ENCODE data around the gene ATE1. TPM values are rescaled to one million over a fixed set of nuclear protein-coding genes. Genes with fewer than 3 reads are reported as not detected.

ATE1 gene
- total RNA-seq, 1 donor from 2014 or later, result 27.6 TPM

GRCh38 chr10:121818599-121818998 lies 109.2 kb downstream of the ATE1 start:
- Mint-ChIP-seq H3K36me3 (ENCODE audit: low read depth) (peaks cover 5% of the 10 kb centered on the region), H3K9me3 (no peaks in the 10 kb centered on the region), H3K27ac (ENCODE audit: unreplicated experiment) (no peak overlapping the region), H3K4me3 (no peak overlapping the region), H3K27me3 (ENCODE audit: low read depth) (no peaks in the 10 kb centered on the region), H3K4me1 (no peaks in the 10 kb centered on the region)
- DNase-seq (ENCODE audit: low read depth, low spot score), result no peak
- TF ChIP-seq CTCF (conservative IDR thresholded peaks at IDR 0.05), result no peak

- Mint-ChIP-seq H3K4me1 (no peaks in the 10 kb centered on the region), H3K4me3 (no peak overlapping the region), H3K36me3 (ENCODE audit: low read depth) (peaks cover 5% of the 10 kb centered on the region), H3K27ac (ENCODE audit: unreplicated experiment) (no peak overlapping the region), H3K9me3 (no peaks in the 10 kb centered on the region), H3K27me3 (ENCODE audit: low read depth) (no peaks in the 10 kb centered on the region)
- no peak for TF ChIP-seq CTCF (conservative IDR thresholded peaks at IDR 0.05)
- no peak for DNase-seq (ENCODE audit: low read depth, low spot score)
These were observed 111.6 kb downstream of the ATE1 start for GRCh38 chr10:121816197-121816596.

GRCh38 chr10:121813857-121814256 lies 114.0 kb downstream of the ATE1 start:
- no peaks in the 10 kb centered on the region for H3K9me3 Mint-ChIP-seq
- no peak for TF ChIP-seq CTCF (conservative IDR thresholded peaks at IDR 0.05)

GRCh38 chr10:121813211-121813815 lies 114.5 kb downstream of the ATE1 start:
- no peak for TF ChIP-seq CTCF (conservative IDR thresholded peaks at IDR 0.05)
- Mint-ChIP-seq H3K36me3 (ENCODE audit: low read depth) (peaks cover 5% of the 10 kb centered on the region), H3K27me3 (ENCODE audit: low read depth) (no peaks in the 10 kb centered on the region), H3K4me1 (no peaks in the 10 kb centered on the region), H3K9me3 (no peaks in the 10 kb centered on the region), H3K4me3 (no peak overlapping the region), H3K27ac (ENCODE audit: unreplicated experiment) (no peak overlapping the region)
- no peak for DNase-seq (ENCODE audit: low read depth, low spot score)

More at GRCh38 chr10:121813857-121814256, 114.0 kb downstream of the ATE1 start:
- Mint-ChIP-seq H3K27ac (ENCODE audit: unreplicated experiment) (no peak overlapping the region), H3K36me3 (ENCODE audit: low read depth) (peaks cover 5% of the 10 kb centered on the region), H3K27me3 (ENCODE audit: low read depth) (no peaks in the 10 kb centered on the region), H3K4me3 (no peak overlapping the region), H3K4me1 (no peaks in the 10 kb centered on the region)
- no peak for DNase-seq (ENCODE audit: low read depth, low spot score)

- Mint-ChIP-seq H3K4me3 (no peak overlapping the region), H3K27ac (ENCODE audit: unreplicated experiment) (no peak overlapping the region), H3K9me3 (no peaks in the 10 kb centered on the region), H3K36me3 (ENCODE audit: low read depth) (peaks cover 4% of the 10 kb centered on the region), H3K4me1 (no peaks in the 10 kb centered on the region), H3K27me3 (ENCODE audit: low read depth) (no peaks in the 10 kb centered on the region)
- TF ChIP-seq CTCF (conservative IDR thresholded peaks at IDR 0.05), result no peak
- no peak for DNase-seq (ENCODE audit: low read depth, low spot score)
These were observed 115.8 kb downstream of the ATE1 start for GRCh38 chr10:121812031-121812430.

Measured in neural crest cell (in vitro differentiated cells).